Ovary (tissue), 3 donors: ENCODE data around the gene SEC22B.
A peak's percentile ranks its signal among the peaks of the same experiment; 100 is the strongest.

Source experiments
- EP300 ChIP-seq: sonication (generic); formaldehyde crosslinking; IDR thresholded peaks from one replicate; pipeline ENCODE4 v1.6.1; 2017; ENCODE audit warnings: antibody characterized with exemption
- POLR2A ChIP-seq: fragments of 450-650 bp; IDR thresholded peaks from one replicate; pipeline ENCODE4 v1.6.1; 2017; ENCODE audit warnings: antibody characterized with exemption, mild to moderate bottlenecking, moderate library complexity
- TF ChIP-seq, protein P1 (sequence below), 3 donors: fragments of 450-650 bp in 2 of 3; fragments of 200-600 bp in 1 of 3; IDR thresholded peaks; one replicate each; pipeline versions ENCODE4 v1.5.1 to v1.8.0; 2016 to 2022; ENCODE audit warnings: antibody characterized with exemption in 3 of 3, mild to moderate bottlenecking in 1 of 3
- donor health status: DM: no; HTN: no; CAD: no.

DNA sequence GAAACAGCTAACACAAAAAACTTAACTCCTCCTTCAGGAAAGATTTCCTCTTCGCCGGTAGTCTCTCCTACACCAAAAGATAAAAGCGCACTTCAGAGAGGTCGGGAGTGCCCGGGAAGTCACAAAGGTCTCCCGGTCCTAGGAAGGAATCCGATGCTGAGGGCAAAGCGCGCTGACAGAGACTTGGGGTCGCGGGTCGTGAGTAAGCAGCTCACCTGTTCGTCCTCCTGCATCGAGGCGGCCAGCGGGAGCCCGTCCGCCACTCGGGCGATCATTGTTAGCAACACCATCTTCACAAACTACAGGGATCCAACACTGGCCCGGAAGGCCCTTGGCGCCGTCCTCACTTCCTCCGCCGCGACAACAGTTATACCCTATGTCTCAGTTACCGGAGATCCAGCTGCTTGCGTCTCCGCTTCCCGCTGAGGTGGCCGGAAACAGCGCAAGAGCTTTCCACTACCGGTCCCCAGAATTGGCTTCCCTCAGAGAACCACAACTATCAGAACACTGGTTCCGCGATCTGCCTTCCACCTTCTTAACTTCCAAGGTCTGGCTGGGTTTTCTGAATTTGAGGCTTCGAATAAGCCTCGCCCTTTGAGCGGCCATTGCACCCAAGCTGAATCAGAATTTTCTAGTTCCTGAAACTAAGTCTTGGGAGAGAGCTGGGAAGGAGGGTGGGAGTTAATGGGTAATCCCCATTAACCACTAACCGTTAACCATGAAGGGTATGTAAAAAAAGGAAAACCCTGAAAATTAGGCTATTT, at the start of gene SEC22B:
- TF ChIP-seq POLR2A (peak; percentile 92), EP300 (no peak)
- TF ChIP-seq, protein P1, sequence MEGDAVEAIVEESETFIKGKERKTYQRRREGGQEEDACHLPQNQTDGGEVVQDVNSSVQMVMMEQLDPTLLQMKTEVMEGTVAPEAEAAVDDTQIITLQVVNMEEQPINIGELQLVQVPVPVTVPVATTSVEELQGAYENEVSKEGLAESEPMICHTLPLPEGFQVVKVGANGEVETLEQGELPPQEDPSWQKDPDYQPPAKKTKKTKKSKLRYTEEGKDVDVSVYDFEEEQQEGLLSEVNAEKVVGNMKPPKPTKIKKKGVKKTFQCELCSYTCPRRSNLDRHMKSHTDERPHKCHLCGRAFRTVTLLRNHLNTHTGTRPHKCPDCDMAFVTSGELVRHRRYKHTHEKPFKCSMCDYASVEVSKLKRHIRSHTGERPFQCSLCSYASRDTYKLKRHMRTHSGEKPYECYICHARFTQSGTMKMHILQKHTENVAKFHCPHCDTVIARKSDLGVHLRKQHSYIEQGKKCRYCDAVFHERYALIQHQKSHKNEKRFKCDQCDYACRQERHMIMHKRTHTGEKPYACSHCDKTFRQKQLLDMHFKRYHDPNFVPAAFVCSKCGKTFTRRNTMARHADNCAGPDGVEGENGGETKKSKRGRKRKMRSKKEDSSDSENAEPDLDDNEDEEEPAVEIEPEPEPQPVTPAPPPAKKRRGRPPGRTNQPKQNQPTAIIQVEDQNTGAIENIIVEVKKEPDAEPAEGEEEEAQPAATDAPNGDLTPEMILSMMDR (IDR thresholded peaks at IDR 0.05): no peak
